ENCODE measurements around the gene CDC6.
A peak's percentile ranks its signal among the peaks of the same experiment; 100 is the strongest.
"Not testable (repeated sequence)": the region's sequence is repeated elsewhere in the genome, so short reads cannot be mapped to it uniquely, and the experiment has no call there.

The CDC6 gene

GRCh38 chr17:40290629-40291280 is 3.1 kb downstream of the CDC6 start:
- DNase-seq (ENCODE audit: low spot score) = peak; percentile 63

GRCh38 chr17:40291281-40291664 is 3.6 kb downstream of the CDC6 start:
- no peak for DNase-seq (ENCODE audit: low spot score)

- DNase-seq (ENCODE audit: low spot score) = no peak
Measured at GRCh38 chr17:40293363-40293762, 5.7 kb downstream of the CDC6 start.

GRCh38 chr17:40295488-40296436 is 8.1 kb downstream of the CDC6 start:
- DNase-seq (ENCODE audit: low spot score) = no peak

GRCh38 chr17:40297511-40297910 is 9.8 kb downstream of the CDC6 start:
- no peak for DNase-seq (ENCODE audit: low spot score)

- DNase-seq (ENCODE audit: low spot score) = no peak
Measured at GRCh38 chr17:40298726-40299125, 11.0 kb downstream of the CDC6 start.

GRCh38 chr17:40299159-40299757 is 11.6 kb downstream of the CDC6 start:
- DNase-seq (ENCODE audit: low spot score) = not testable (repeated sequence)

GRCh38 chr17:40301315-40301714 is 13.6 kb downstream of the CDC6 start:
- DNase-seq (ENCODE audit: low spot score) = peak; percentile 30

- peak; percentile 75 for DNase-seq (ENCODE audit: low spot score)
Measured at GRCh38 chr17:40303009-40303657, 15.5 kb downstream of the CDC6 start.

GRCh38 chr17:40303708-40304551 is 16.3 kb downstream of the CDC6 start:
- DNase-seq (ENCODE audit: low spot score) = no peak

GRCh38 chr17:40304552-40304863 is 16.8 kb downstream of the CDC6 start:
- not testable (repeated sequence) for DNase-seq (ENCODE audit: low spot score)

- DNase-seq (ENCODE audit: low spot score) = not testable (repeated sequence)
Measured at GRCh38 chr17:40304866-40305265, 17.2 kb downstream of the CDC6 start.

GRCh38 chr17:40306395-40306794 is 18.7 kb downstream of the CDC6 start:
- no peak for DNase-seq (ENCODE audit: low spot score)

GRCh38 chr17:40307001-40307730 is 19.5 kb downstream of the CDC6 start:
- no peak for DNase-seq (ENCODE audit: low spot score)

GRCh38 chr17:40307740-40308239 is 20.1 kb downstream of the CDC6 start:
- DNase-seq (ENCODE audit: low spot score) = no peak

GRCh38 chr17:40309031-40309948 is 21.6 kb downstream of the CDC6 start, which contains the start of gene RARA:
Gene RARA (plus strand): TSS chr17:40309180. CDS start chr17:40331219, 22,039 bp downstream.
- DNase-seq (ENCODE audit: low spot score) = no peak

GRCh38 chr17:40309949-40310510 is 22.4 kb downstream of the CDC6 start:
- DNase-seq (ENCODE audit: low spot score) = no peak

GRCh38 chr17:40310882-40311391 is 23.3 kb downstream of the CDC6 start:
- no peak for DNase-seq (ENCODE audit: low spot score)

GRCh38 chr17:40311575-40311974 is 23.9 kb downstream of the CDC6 start:
- no peak for DNase-seq (ENCODE audit: low spot score)

Measured in hematopoietic multipotent progenitor cell treated with erythropoietin and hydrocortisone succinate and interleukin-3 and kit ligand, for 17 days (in vitro differentiated cells).